HCT116 (cell line): ENCODE results near the gene TBC1D17.

Experiments used
- CEBPB ChIP-seq: IDR thresholded peaks from 2 replicates; pipeline ENCODE4 v1.6.1; 2012; ENCODE audit warnings: low read depth
- CTCF ChIP-seq, 3 experiments: fragments of 200-600 bp in 1 of 3; sonication (generic) in 1 of 3; IDR thresholded peaks in 2 of 3; conservative IDR thresholded peaks in 1 of 3; 2 replicates each; pipeline ENCODE4 v1.5.1; 2012 to 2017; ENCODE audit warnings: low read depth in 2 of 3, low read length in 2 of 3, antibody characterized with exemption in 1 of 3, borderline replicate concordance in 1 of 3, control low read depth in 1 of 3, mild to moderate bottlenecking in 1 of 3, mixed read lengths in 1 of 3, mixed run types in 1 of 3, moderate library complexity in 1 of 3; ENCODE audit not compliant: insufficient read depth in 1 of 3
- ELF1 ChIP-seq: IDR thresholded peaks from 2 replicates; pipeline ENCODE4 v1.6.1; 2012; ENCODE audit warnings: low read depth, borderline replicate concordance
- EZH2 ChIP-seq: fragments of 200-600 bp; sonication (generic); IDR thresholded peaks from 2 replicates; pipeline ENCODE4 v1.6.1; 2017; ENCODE audit warnings: antibody characterized with exemption, mixed run types
- JUND ChIP-seq: IDR thresholded peaks from 2 replicates; pipeline ENCODE4 v1.6.1; 2012
- POLR2A ChIP-seq: IDR thresholded peaks from 2 replicates; pipeline ENCODE4 v1.7.0; 2011; ENCODE audit warnings: borderline replicate concordance; ENCODE audit not compliant: insufficient read depth, insufficient read length; ENCODE audit errors: extremely low read depth
- POLR2AphosphoS5 ChIP-seq: IDR thresholded peaks from 2 replicates; pipeline ENCODE4 v1.6.1; 2011; ENCODE audit warnings: mild to moderate bottlenecking, low read depth, low read length, moderate library complexity
- REST ChIP-seq: IDR thresholded peaks from 2 replicates; pipeline ENCODE4 v1.6.1; 2012; ENCODE audit warnings: low read depth
- SIN3A ChIP-seq: IDR thresholded peaks from 2 replicates; pipeline ENCODE4 v1.6.1; 2012; ENCODE audit warnings: low read depth
- SP1 ChIP-seq: IDR thresholded peaks from 2 replicates; pipeline ENCODE4 v1.6.1; 2012; ENCODE audit warnings: low read depth
- TCF7L2 ChIP-seq: IDR thresholded peaks from 2 replicates; pipeline ENCODE4 v1.7.0; 2011; ENCODE audit warnings: borderline replicate concordance, inconsistent platforms; ENCODE audit not compliant: insufficient read depth, insufficient read length; ENCODE audit errors: extremely low read depth

GRCh38 chr19:49915271-49915670, 37.8 kb downstream of the TBC1D17 start:
- no peak for TF ChIP-seq SP1
- peak in 2 of 3 experiments; percentile 46; a peak in 4 of 6 replicates for TF ChIP-seq CTCF (IDR thresholded peaks at IDR 0.05 in 2 of 3, conservative IDR thresholded peaks at IDR 0.05 in 1 of 3; ENCODE audit: borderline replicate concordance in 1 of 3, insufficient read depth in 1 of 3, low read depth in 2 of 3, low read length in 2 of 3)
- no peak for TF ChIP-seq POLR2AphosphoS5
- TF ChIP-seq POLR2A = no peak
- no peak for TF ChIP-seq EZH2
- TF ChIP-seq SIN3A = no peak
- TF ChIP-seq TCF7L2 = no peak
- no peak for TF ChIP-seq REST
- no peak for TF ChIP-seq ELF1
- TF ChIP-seq CEBPB = no peak
- TF ChIP-seq JUND = no peak
